H1 (cell line): ENCODE results near the gene BTD. TPM values are rescaled to one million over a fixed set of nuclear protein-coding genes. Genes with fewer than 3 reads are reported as not detected.

Experiments
- SP4 ChIP-seq: IDR thresholded peaks from 2 replicates; pipeline ENCODE4 v1.6.1; 2012; ENCODE audit warnings: low read length, inconsistent platforms
- polyA plus RNA-seq, 7 experiments: library from polyadenylated mRNA; depleted of rRNA in 3 of 7; stranded (reverse) in 5 of 7; unstranded in 2 of 7; fragments of >200 nt in 5 of 7; fragments of 200-250 nt in 2 of 7; gene quantifications; 1 replicate in 5 of 7; 2 replicates in 1 of 7; 4 replicates in 1 of 7; pipeline versions ENCODE4 v1.2.1 to v1.2.3, GENCODE V29; 2011 to 2013; ENCODE audit warnings: missing spikeins in 2 of 7, mixed read lengths in 2 of 7
- total RNA-seq: library from RNA; stranded (reverse); fragmentation: NEBNext Ultra II Directional; extraction: Animal tissue kit (Norgen Biotek cat#: 25700); gene quantifications from 2 replicates; pipeline ENCODE4 v1.2.1, GENCODE V29; 2021

Gene BTD
- total and polyA plus RNA-seq, 2 of the 8 experiments (the other 6 are each of a cell fraction or from before 2014, with no cell fraction given): 21.8 to 36.7 TPM

- TF ChIP-seq SP4: no peak
These were observed 25.1 kb upstream of the BTD start (continued) for GRCh38 chr3:15576475-15576874.
